Neural cell (in vitro differentiated cells): ENCODE results near the gene LTK.

Experiments used
- EP300 ChIP-seq: fragments of 450-650 bp; conservative IDR thresholded peaks from 2 replicates; pipeline ENCODE4 v1.6.1; 2014; ENCODE audit warnings: antibody characterized with exemption, mild to moderate bottlenecking, moderate library complexity; ENCODE audit not compliant: poor library complexity, severe bottlenecking
- EZH2 ChIP-seq: fragments of 200-600, 300-800 bp; shearing (Covaris generic), sonication (generic); IDR thresholded peaks from 2 replicates; pipeline ENCODE4 v1.6.1; 2014; ENCODE audit warnings: antibody characterized with exemption, low read length, borderline replicate concordance, mild to moderate bottlenecking; ENCODE audit not compliant: insufficient read depth, poor library complexity, severe bottlenecking
- MXI1 ChIP-seq: fragments of 450-650 bp; conservative IDR thresholded peaks from 2 replicates; pipeline ENCODE4 v1.6.1; 2014; ENCODE audit warnings: antibody characterized with exemption, mild to moderate bottlenecking; ENCODE audit not compliant: poor library complexity, severe bottlenecking
- POLR2AphosphoS5 ChIP-seq: IDR thresholded peaks from 2 replicates; pipeline ENCODE4 v1.6.1; 2012
- RAD21 ChIP-seq: fragments of 450-650 bp; conservative IDR thresholded peaks from 2 replicates; pipeline ENCODE4 v1.6.1; 2014; ENCODE audit warnings: antibody characterized with exemption, mild to moderate bottlenecking, moderate library complexity
- REST ChIP-seq: IDR thresholded peaks from 2 replicates; pipeline ENCODE4 v1.6.1; 2012; ENCODE audit warnings: borderline replicate concordance
- TAF1 ChIP-seq: IDR thresholded peaks from 2 replicates; pipeline ENCODE4 v1.6.1; 2012; ENCODE audit warnings: low read depth
- TF ChIP-seq, protein P1 (sequence below): fragments of 450-650 bp; IDR thresholded peaks from 2 replicates; pipeline ENCODE4 v1.5.1; 2014; ENCODE audit warnings: antibody characterized with exemption, mild to moderate bottlenecking, moderate library complexity; ENCODE audit not compliant: poor library complexity, severe bottlenecking

GRCh38 chr15:41501931-41502794, 11.5 kb downstream of the LTK start:
- TF ChIP-seq, protein P1, sequence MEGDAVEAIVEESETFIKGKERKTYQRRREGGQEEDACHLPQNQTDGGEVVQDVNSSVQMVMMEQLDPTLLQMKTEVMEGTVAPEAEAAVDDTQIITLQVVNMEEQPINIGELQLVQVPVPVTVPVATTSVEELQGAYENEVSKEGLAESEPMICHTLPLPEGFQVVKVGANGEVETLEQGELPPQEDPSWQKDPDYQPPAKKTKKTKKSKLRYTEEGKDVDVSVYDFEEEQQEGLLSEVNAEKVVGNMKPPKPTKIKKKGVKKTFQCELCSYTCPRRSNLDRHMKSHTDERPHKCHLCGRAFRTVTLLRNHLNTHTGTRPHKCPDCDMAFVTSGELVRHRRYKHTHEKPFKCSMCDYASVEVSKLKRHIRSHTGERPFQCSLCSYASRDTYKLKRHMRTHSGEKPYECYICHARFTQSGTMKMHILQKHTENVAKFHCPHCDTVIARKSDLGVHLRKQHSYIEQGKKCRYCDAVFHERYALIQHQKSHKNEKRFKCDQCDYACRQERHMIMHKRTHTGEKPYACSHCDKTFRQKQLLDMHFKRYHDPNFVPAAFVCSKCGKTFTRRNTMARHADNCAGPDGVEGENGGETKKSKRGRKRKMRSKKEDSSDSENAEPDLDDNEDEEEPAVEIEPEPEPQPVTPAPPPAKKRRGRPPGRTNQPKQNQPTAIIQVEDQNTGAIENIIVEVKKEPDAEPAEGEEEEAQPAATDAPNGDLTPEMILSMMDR: no peak
- TF ChIP-seq RAD21: no peak
- no peak for TF ChIP-seq POLR2AphosphoS5
- TF ChIP-seq REST: no peak
- no peak for TF ChIP-seq EP300
- TF ChIP-seq MXI1: no peak
- TF ChIP-seq TAF1: no peak
- no peak for TF ChIP-seq EZH2
